ENCODE measurements around the gene POLD4.

The POLD4 gene

GRCh38 chr11:67306769-67307544 lies 46.4 kb downstream of the POLD4 start:
- no peak for TF ChIP-seq CTCF (IDR thresholded peaks at IDR 0.05; ENCODE audit: low read depth, low read length, missing control alignments)
- H3K4me3 ChIP-seq (replicated peaks; ENCODE audit: low read depth, low read length) = no peak overlapping the region
- no peak for DNase-seq (ENCODE audit: extremely low read depth, low read depth)

- DNase-seq (ENCODE audit: extremely low read depth, low read depth) = no peak
- no peak for TF ChIP-seq CTCF (IDR thresholded peaks at IDR 0.05; ENCODE audit: low read depth, low read length, missing control alignments)
- H3K4me3 ChIP-seq (replicated peaks; ENCODE audit: low read depth, low read length) = peak overlapping the region; percentile 64
Measured at GRCh38 chr11:67304511-67305113, 48.7 kb downstream of the POLD4 start.

GRCh38 chr11:67303835-67304411 lies 49.4 kb downstream of the POLD4 start:
- no peak for TF ChIP-seq CTCF (IDR thresholded peaks at IDR 0.05; ENCODE audit: low read depth, low read length, missing control alignments)
- H3K4me3 ChIP-seq (replicated peaks; ENCODE audit: low read depth, low read length) = peak overlapping the region; percentile 64
- no peak for DNase-seq (ENCODE audit: extremely low read depth, low read depth)

- peak within 1 kb of the TSS; percentile 64 for H3K4me3 ChIP-seq (replicated peaks; ENCODE audit: low read depth, low read length)
- DNase-seq (ENCODE audit: extremely low read depth, low read depth) = no peak
- TF ChIP-seq CTCF (IDR thresholded peaks at IDR 0.05; ENCODE audit: low read depth, low read length, missing control alignments) = no peak
Measured at GRCh38 chr11:67303132-67303834, 50.1 kb downstream of the POLD4 start, which contains the start of gene SSH3. Gene SSH3 (plus strand): TSS chr11:67303530. CDS start chr11:67303626, 96 bp downstream.

- DNase-seq (ENCODE audit: extremely low read depth, low read depth) = no peak
- peak overlapping the region; percentile 64 for H3K4me3 ChIP-seq (replicated peaks; ENCODE audit: low read depth, low read length)
- no peak for TF ChIP-seq CTCF (IDR thresholded peaks at IDR 0.05; ENCODE audit: low read depth, low read length, missing control alignments)
Measured at GRCh38 chr11:67302571-67303131, 50.7 kb downstream of the POLD4 start.

GRCh38 chr11:67301951-67302516 lies 51.3 kb downstream of the POLD4 start:
- TF ChIP-seq CTCF (IDR thresholded peaks at IDR 0.05; ENCODE audit: low read depth, low read length, missing control alignments) = no peak
- H3K4me3 ChIP-seq (replicated peaks; ENCODE audit: low read depth, low read length) = no peak overlapping the region
- DNase-seq (ENCODE audit: extremely low read depth, low read depth) = no peak

All from HFF-Myc (cell line).